Lower leg skin (tissue), 3 donors: Measurements from ENCODE around the gene SF3B1.

Experiments used
- POLR2A ChIP-seq, 2 donors: fragments of 450-650 bp; IDR thresholded peaks; one replicate each; pipeline ENCODE4 v1.6.1; 2016 to 2017; ENCODE audit warnings: antibody characterized with exemption in 2 of 2, mild to moderate bottlenecking in 1 of 2, moderate library complexity in 1 of 2
- TF ChIP-seq, protein P1 (sequence below), 3 donors: fragments of 450-650 bp; IDR thresholded peaks; one replicate each; pipeline ENCODE4 v1.5.1; 2016; ENCODE audit warnings: antibody characterized with exemption in 3 of 3, mild to moderate bottlenecking in 3 of 3, moderate library complexity in 2 of 3

DNA sequence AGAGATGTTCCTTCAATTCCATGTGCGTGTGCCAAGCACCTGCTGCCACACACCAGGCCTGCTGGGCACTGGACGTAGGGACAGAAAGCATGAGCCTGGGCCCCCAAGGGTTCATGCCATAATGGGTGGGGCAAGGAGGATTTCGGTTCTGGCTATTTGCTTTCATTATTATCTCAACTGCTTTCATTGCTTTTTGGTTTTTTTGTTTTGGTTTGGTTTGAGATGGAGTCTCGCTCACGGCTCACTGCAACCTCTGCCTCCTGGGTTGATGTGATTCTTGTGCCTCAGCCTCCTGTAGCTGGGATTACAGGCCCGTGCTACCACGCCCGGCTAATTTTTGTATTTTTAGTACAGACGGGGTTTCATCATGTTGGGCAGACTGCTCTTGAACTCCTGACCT lies 57.2 kb downstream of the SF3B1 start:
- TF ChIP-seq, protein P1, sequence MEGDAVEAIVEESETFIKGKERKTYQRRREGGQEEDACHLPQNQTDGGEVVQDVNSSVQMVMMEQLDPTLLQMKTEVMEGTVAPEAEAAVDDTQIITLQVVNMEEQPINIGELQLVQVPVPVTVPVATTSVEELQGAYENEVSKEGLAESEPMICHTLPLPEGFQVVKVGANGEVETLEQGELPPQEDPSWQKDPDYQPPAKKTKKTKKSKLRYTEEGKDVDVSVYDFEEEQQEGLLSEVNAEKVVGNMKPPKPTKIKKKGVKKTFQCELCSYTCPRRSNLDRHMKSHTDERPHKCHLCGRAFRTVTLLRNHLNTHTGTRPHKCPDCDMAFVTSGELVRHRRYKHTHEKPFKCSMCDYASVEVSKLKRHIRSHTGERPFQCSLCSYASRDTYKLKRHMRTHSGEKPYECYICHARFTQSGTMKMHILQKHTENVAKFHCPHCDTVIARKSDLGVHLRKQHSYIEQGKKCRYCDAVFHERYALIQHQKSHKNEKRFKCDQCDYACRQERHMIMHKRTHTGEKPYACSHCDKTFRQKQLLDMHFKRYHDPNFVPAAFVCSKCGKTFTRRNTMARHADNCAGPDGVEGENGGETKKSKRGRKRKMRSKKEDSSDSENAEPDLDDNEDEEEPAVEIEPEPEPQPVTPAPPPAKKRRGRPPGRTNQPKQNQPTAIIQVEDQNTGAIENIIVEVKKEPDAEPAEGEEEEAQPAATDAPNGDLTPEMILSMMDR (IDR thresholded peaks at IDR 0.05), result no peak
- TF ChIP-seq POLR2A (IDR thresholded peaks at IDR 0.05), result no peak
